Measurements from ENCODE around the gene KHDC1. TPM values are rescaled to one million over a fixed set of nuclear protein-coding genes. Genes with fewer than 3 reads are reported as not detected.
"Not testable (repeated sequence)": the region's sequence is repeated elsewhere in the genome, so short reads cannot be mapped to it uniquely, and the experiment has no call there.

Gene KHDC1
- total and polyA plus RNA-seq, 2 donors: 2.3 to 4.1 TPM

- no peak overlapping the region for H3K4me3 ChIP-seq (ENCODE audit: low read length in 2 of 2)
- H3K4me1 ChIP-seq (ENCODE audit: control insufficient read depth in 2 of 2, insufficient read depth in 2 of 2, low read length in 2 of 2): no peaks in the 10 kb centered on the region
- no peaks in the 10 kb centered on the region for H3K27me3 ChIP-seq (ENCODE audit: control insufficient read depth in 2 of 2, insufficient read depth in 1 of 2, low read length in 1 of 2)
- DNase-seq (ENCODE audit: low read depth in 6 of 9, low spot score in 9 of 9): no peak
- H3K27ac ChIP-seq (ENCODE audit: low read depth in 1 of 2, low read length in 1 of 2): no peak overlapping the region
- H3K36me3 ChIP-seq (ENCODE audit: control insufficient read depth in 2 of 2, insufficient read depth in 2 of 2, low read length in 1 of 2): no peaks in the 10 kb centered on the region
- 96% methylated on average over 5 of the region's 5 CpGs for WGBS
- no peaks in the 10 kb centered on the region for H3K9me3 ChIP-seq (ENCODE audit: control insufficient read depth in 2 of 2, insufficient read depth in 1 of 2, low read length in 1 of 2)
Measured at GRCh38 chr6:73236144-73236750, 26.7 kb downstream of the KHDC1 start.

GRCh38 chr6:73234733-73235132, 28.3 kb downstream of the KHDC1 start:
- no peaks in the 10 kb centered on the region for H3K4me1 ChIP-seq (ENCODE audit: control insufficient read depth in 2 of 2, insufficient read depth in 2 of 2, low read length in 2 of 2)
- 96% methylated on average over 1 of the region's 1 CpG for WGBS
- no peaks in the 10 kb centered on the region for H3K36me3 ChIP-seq (ENCODE audit: control insufficient read depth in 2 of 2, insufficient read depth in 2 of 2, low read length in 1 of 2)

GRCh38 chr6:73233971-73234370, 29.0 kb downstream of the KHDC1 start:
- not testable (repeated sequence) for DNase-seq (ENCODE audit: low read depth in 6 of 9, low spot score in 9 of 9); H3K4me1 ChIP-seq (ENCODE audit: control insufficient read depth in 2 of 2, insufficient read depth in 2 of 2, low read length in 2 of 2); H3K4me3 ChIP-seq (ENCODE audit: low read length in 2 of 2); H3K9me3 ChIP-seq (ENCODE audit: control insufficient read depth in 2 of 2, insufficient read depth in 1 of 2, low read length in 1 of 2); H3K36me3 ChIP-seq (ENCODE audit: control insufficient read depth in 2 of 2, insufficient read depth in 2 of 2, low read length in 1 of 2); H3K27me3 ChIP-seq (ENCODE audit: control insufficient read depth in 2 of 2, insufficient read depth in 1 of 2, low read length in 1 of 2); H3K27ac ChIP-seq (ENCODE audit: low read depth in 1 of 2, low read length in 1 of 2)
- 74% methylated on average over 3 of the region's 3 CpGs for WGBS

More at GRCh38 chr6:73234733-73235132, 28.3 kb downstream of the KHDC1 start:
- no peak overlapping the region for H3K27ac ChIP-seq (ENCODE audit: low read depth in 1 of 2, low read length in 1 of 2)
- no peaks in the 10 kb centered on the region for H3K27me3 ChIP-seq (ENCODE audit: control insufficient read depth in 2 of 2, insufficient read depth in 1 of 2, low read length in 1 of 2)
- H3K9me3 ChIP-seq (ENCODE audit: control insufficient read depth in 2 of 2, insufficient read depth in 1 of 2, low read length in 1 of 2): no peaks in the 10 kb centered on the region
- no peak overlapping the region for H3K4me3 ChIP-seq (ENCODE audit: low read length in 2 of 2)
- DNase-seq (ENCODE audit: low read depth in 6 of 9, low spot score in 9 of 9): no peak

GRCh38 chr6:73233048-73233447, 29.9 kb downstream of the KHDC1 start:
- no peaks in the 10 kb centered on the region for H3K36me3 ChIP-seq (ENCODE audit: control insufficient read depth in 2 of 2, insufficient read depth in 2 of 2, low read length in 1 of 2)
- no peak for DNase-seq (ENCODE audit: low read depth in 6 of 9, low spot score in 9 of 9)
- H3K27me3 ChIP-seq (ENCODE audit: control insufficient read depth in 2 of 2, insufficient read depth in 1 of 2, low read length in 1 of 2): no peaks in the 10 kb centered on the region
- H3K4me1 ChIP-seq (ENCODE audit: control insufficient read depth in 2 of 2, insufficient read depth in 2 of 2, low read length in 2 of 2): no peaks in the 10 kb centered on the region
- H3K9me3 ChIP-seq (ENCODE audit: control insufficient read depth in 2 of 2, insufficient read depth in 1 of 2, low read length in 1 of 2): no peaks in the 10 kb centered on the region
- 97% methylated on average over 6 of the region's 6 CpGs for WGBS
- no peak overlapping the region for H3K27ac ChIP-seq (ENCODE audit: low read depth in 1 of 2, low read length in 1 of 2)
- no peak overlapping the region for H3K4me3 ChIP-seq (ENCODE audit: low read length in 2 of 2)

- Histone ChIP-seq H3K4me1 (ENCODE audit: control insufficient read depth in 2 of 2, insufficient read depth in 2 of 2, low read length in 2 of 2) (no peaks in the 10 kb centered on the region), H3K27me3 (ENCODE audit: control insufficient read depth in 2 of 2, insufficient read depth in 1 of 2, low read length in 1 of 2) (no peaks in the 10 kb centered on the region), H3K27ac (ENCODE audit: low read depth in 1 of 2, low read length in 1 of 2) (no peak overlapping the region), H3K9me3 (ENCODE audit: control insufficient read depth in 2 of 2, insufficient read depth in 1 of 2, low read length in 1 of 2) (no peaks in the 10 kb centered on the region), H3K4me3 (ENCODE audit: low read length in 2 of 2) (no peak overlapping the region), H3K36me3 (ENCODE audit: control insufficient read depth in 2 of 2, insufficient read depth in 2 of 2, low read length in 1 of 2) (no peaks in the 10 kb centered on the region)
- DNase-seq (ENCODE audit: low read depth in 6 of 9, low spot score in 9 of 9): no peak
- WGBS: 16% methylated on average over 1 of the region's 1 CpG
Measured at GRCh38 chr6:73231986-73232391, 31.0 kb downstream of the KHDC1 start.

GRCh38 chr6:73227606-73228255, 35.3 kb downstream of the KHDC1 start:
- H3K27me3 ChIP-seq (ENCODE audit: control insufficient read depth in 2 of 2, insufficient read depth in 1 of 2, low read length in 1 of 2): no peaks in the 10 kb centered on the region
- WGBS: 95% methylated on average over 3 of the region's 3 CpGs
- DNase-seq (ENCODE audit: low read depth in 6 of 9, low spot score in 9 of 9): no peak
- H3K4me1 ChIP-seq (ENCODE audit: control insufficient read depth in 2 of 2, insufficient read depth in 2 of 2, low read length in 2 of 2): no peaks in the 10 kb centered on the region
- H3K36me3 ChIP-seq (ENCODE audit: control insufficient read depth in 2 of 2, insufficient read depth in 2 of 2, low read length in 1 of 2): no peaks in the 10 kb centered on the region
- H3K4me3 ChIP-seq (ENCODE audit: low read length in 2 of 2): no peak overlapping the region
- H3K27ac ChIP-seq (ENCODE audit: low read depth in 1 of 2, low read length in 1 of 2): no peak overlapping the region
- no peaks in the 10 kb centered on the region for H3K9me3 ChIP-seq (ENCODE audit: control insufficient read depth in 2 of 2, insufficient read depth in 1 of 2, low read length in 1 of 2)

GRCh38 chr6:73225396-73225795, 37.6 kb downstream of the KHDC1 start, which contains the start of gene KHDC1L:
TSS of gene KHDC1L (minus strand) at chr6:73225496. CDS start at chr6:73225408, 88 bp downstream.
- H3K27me3 ChIP-seq (ENCODE audit: control insufficient read depth in 2 of 2, insufficient read depth in 1 of 2, low read length in 1 of 2): no peaks in the 10 kb centered on the region
- H3K27ac ChIP-seq (ENCODE audit: low read depth in 1 of 2, low read length in 1 of 2): no peak within 1 kb of the TSS
- no peak within 1 kb of the TSS for H3K4me3 ChIP-seq (ENCODE audit: low read length in 2 of 2)
- no peak for DNase-seq (ENCODE audit: low read depth in 6 of 9, low spot score in 9 of 9)
- no peaks in the 10 kb centered on the region for H3K9me3 ChIP-seq (ENCODE audit: control insufficient read depth in 2 of 2, insufficient read depth in 1 of 2, low read length in 1 of 2)
- no peaks in the 10 kb centered on the region for H3K4me1 ChIP-seq (ENCODE audit: control insufficient read depth in 2 of 2, insufficient read depth in 2 of 2, low read length in 2 of 2)
- WGBS: 83% methylated on average over 4 of the region's 4 CpGs
- H3K36me3 ChIP-seq (ENCODE audit: control insufficient read depth in 2 of 2, insufficient read depth in 2 of 2, low read length in 1 of 2): no peaks in the 10 kb centered on the region

- WGBS: 96% methylated on average over 2 of the region's 2 CpGs
- Histone ChIP-seq H3K9me3 (ENCODE audit: control insufficient read depth in 2 of 2, insufficient read depth in 1 of 2, low read length in 1 of 2) (no peaks in the 10 kb centered on the region), H3K4me3 (ENCODE audit: low read length in 2 of 2) (no peak overlapping the region)
Measured at GRCh38 chr6:73216859-73217258, 46.1 kb downstream of the KHDC1 start.

GRCh38 chr6:73209117-73209516, 53.9 kb downstream of the KHDC1 start:
- no peaks in the 10 kb centered on the region for H3K9me3 ChIP-seq (ENCODE audit: control insufficient read depth in 2 of 2, insufficient read depth in 1 of 2, low read length in 1 of 2)
- DNase-seq (ENCODE audit: low read depth in 6 of 9, low spot score in 9 of 9): no peak
- no peaks in the 10 kb centered on the region for H3K36me3 ChIP-seq (ENCODE audit: control insufficient read depth in 2 of 2, insufficient read depth in 2 of 2, low read length in 1 of 2)
- no peak overlapping the region for H3K27ac ChIP-seq (ENCODE audit: low read depth in 1 of 2, low read length in 1 of 2)
- H3K27me3 ChIP-seq (ENCODE audit: control insufficient read depth in 2 of 2, insufficient read depth in 1 of 2, low read length in 1 of 2): no peaks in the 10 kb centered on the region
- H3K4me1 ChIP-seq (ENCODE audit: control insufficient read depth in 2 of 2, insufficient read depth in 2 of 2, low read length in 2 of 2): no peaks in the 10 kb centered on the region
- 79% methylated on average over 9 of the region's 9 CpGs for WGBS
- H3K4me3 ChIP-seq (ENCODE audit: low read length in 2 of 2): no peak overlapping the region

More at GRCh38 chr6:73216859-73217258, 46.1 kb downstream of the KHDC1 start:
- H3K27ac ChIP-seq (ENCODE audit: low read depth in 1 of 2, low read length in 1 of 2): no peak overlapping the region
- H3K27me3 ChIP-seq (ENCODE audit: control insufficient read depth in 2 of 2, insufficient read depth in 1 of 2, low read length in 1 of 2): no peaks in the 10 kb centered on the region
- H3K4me1 ChIP-seq (ENCODE audit: control insufficient read depth in 2 of 2, insufficient read depth in 2 of 2, low read length in 2 of 2): no peaks in the 10 kb centered on the region
- DNase-seq (ENCODE audit: low read depth in 6 of 9, low spot score in 9 of 9): no peak
- H3K36me3 ChIP-seq (ENCODE audit: control insufficient read depth in 2 of 2, insufficient read depth in 2 of 2, low read length in 1 of 2): no peaks in the 10 kb centered on the region
